HCT116 (cell line): ENCODE data around the gene DMWD.

ENCODE experiments used
- CBX3 ChIP-seq: IDR thresholded peaks from 2 replicates; pipeline ENCODE4 v1.6.1; 2012; ENCODE audit warnings: low read depth
- CEBPB ChIP-seq: IDR thresholded peaks from 2 replicates; pipeline ENCODE4 v1.6.1; 2012; ENCODE audit warnings: low read depth
- CTCF ChIP-seq, 3 experiments: fragments of 200-600 bp in 1 of 3; sonication (generic) in 1 of 3; IDR thresholded peaks in 2 of 3; conservative IDR thresholded peaks in 1 of 3; 2 replicates each; pipeline ENCODE4 v1.5.1; 2012 to 2017; ENCODE audit warnings: low read depth in 2 of 3, low read length in 2 of 3, antibody characterized with exemption in 1 of 3, borderline replicate concordance in 1 of 3, control low read depth in 1 of 3, mild to moderate bottlenecking in 1 of 3, mixed read lengths in 1 of 3, mixed run types in 1 of 3, moderate library complexity in 1 of 3; ENCODE audit not compliant: insufficient read depth in 1 of 3
- EZH2 ChIP-seq: fragments of 200-600 bp; sonication (generic); IDR thresholded peaks from 2 replicates; pipeline ENCODE4 v1.6.1; 2017; ENCODE audit warnings: antibody characterized with exemption, mixed run types
- POLR2A ChIP-seq: IDR thresholded peaks from 2 replicates; pipeline ENCODE4 v1.7.0; 2011; ENCODE audit warnings: borderline replicate concordance; ENCODE audit not compliant: insufficient read depth, insufficient read length; ENCODE audit errors: extremely low read depth
- POLR2AphosphoS5 ChIP-seq: IDR thresholded peaks from 2 replicates; pipeline ENCODE4 v1.6.1; 2011; ENCODE audit warnings: mild to moderate bottlenecking, low read depth, low read length, moderate library complexity

- TF ChIP-seq CBX3 (no peak; the same call in 1 of the 2 replicates), POLR2AphosphoS5 (peak; percentile 62), POLR2A (peak; percentile 17), EZH2 (no peak), CTCF (IDR thresholded peaks at IDR 0.05 in 2 of 3, conservative IDR thresholded peaks at IDR 0.05 in 1 of 3; ENCODE audit: borderline replicate concordance in 1 of 3, insufficient read depth in 1 of 3, low read depth in 2 of 3, low read length in 2 of 3) (peak; percentile 85 to 86 (median 86); a peak in 5 of 6 replicates), CEBPB (no peak)
These were observed 22.2 kb downstream of the DMWD start for GRCh38 chr19:45770192-45771101.
